T follicular helper cell (primary cell): ENCODE results near the gene DMBX1.

Experiments
- DNase-seq: peaks from one replicate; pipeline ENCODE4 v3.0.0-alpha.2; 2020; ENCODE audit warnings: low read depth

Gene DMBX1

GRCh38 chr1:46506470-46507219 lies 17.0 kb downstream of the DMBX1 start:
- DNase-seq, result no peak

GRCh38 chr1:46508757-46509156 lies 19.1 kb downstream of the DMBX1 start:
- no peak for DNase-seq

DNA sequence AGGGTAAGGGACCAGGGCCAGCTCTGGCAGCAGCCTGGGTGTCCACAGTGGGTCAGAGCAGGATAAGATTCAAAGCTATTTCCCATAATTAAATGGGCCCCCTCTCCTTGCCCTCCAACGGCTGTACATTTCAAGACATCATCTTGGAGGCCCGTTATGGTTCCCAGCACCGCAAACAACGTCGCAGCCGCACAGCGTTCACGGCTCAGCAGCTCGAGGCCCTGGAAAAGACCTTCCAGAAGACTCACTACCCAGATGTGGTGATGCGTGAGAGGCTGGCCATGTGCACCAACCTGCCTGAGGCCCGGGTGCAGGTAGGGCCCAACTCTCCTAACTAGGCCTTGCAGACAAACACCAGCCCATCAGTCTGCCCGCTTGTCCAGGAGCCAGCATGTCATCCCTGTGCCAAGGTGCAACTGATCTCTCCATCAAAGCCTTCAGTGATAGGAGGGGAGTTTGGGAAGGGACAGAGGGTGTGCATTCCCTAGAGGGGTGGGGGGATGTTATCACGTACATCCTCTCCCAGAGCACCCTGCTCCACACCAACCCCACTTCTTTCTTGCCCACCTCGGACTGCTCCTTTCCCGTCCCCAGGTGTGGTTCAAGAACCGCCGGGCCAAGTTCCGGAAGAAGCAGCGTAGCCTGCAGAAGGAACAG lies 20.8 kb downstream of the DMBX1 start:
- DNase-seq, result no peak

- no peak for DNase-seq
Measured at GRCh38 chr1:46510998-46511365, 21.3 kb downstream of the DMBX1 start.

DNA sequence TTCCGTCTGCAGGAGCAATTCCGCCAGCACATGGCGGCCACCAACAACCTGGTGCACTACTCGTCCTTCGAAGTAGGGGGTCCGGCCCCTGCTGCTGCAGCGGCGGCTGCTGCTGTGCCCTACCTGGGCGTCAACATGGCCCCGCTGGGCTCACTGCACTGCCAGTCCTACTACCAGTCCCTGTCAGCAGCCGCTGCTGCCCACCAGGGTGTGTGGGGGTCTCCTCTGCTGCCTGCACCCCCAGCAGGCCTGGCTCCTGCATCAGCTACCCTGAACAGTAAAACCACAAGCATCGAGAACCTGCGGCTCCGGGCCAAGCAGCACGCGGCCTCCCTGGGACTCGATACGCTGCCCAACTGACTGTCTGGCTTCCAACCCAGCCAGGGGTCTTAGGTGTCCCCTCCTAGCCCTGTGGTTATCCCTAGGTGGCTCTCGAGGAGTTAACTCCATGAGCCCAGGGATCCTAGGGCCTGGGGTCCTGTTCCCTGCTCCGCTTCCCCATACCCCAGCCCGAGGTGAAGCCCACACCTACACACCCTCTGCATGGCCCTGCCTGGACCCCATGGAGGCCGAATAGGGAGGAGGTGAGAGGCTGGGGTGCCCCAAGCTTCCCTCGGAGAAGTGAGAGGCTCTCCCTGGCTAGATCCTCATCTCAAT lies 22.6 kb downstream of the DMBX1 start:
- DNase-seq, result no peak

- no peak for DNase-seq
Measured at GRCh38 chr1:46512792-46513190, 23.2 kb downstream of the DMBX1 start.

DNA sequence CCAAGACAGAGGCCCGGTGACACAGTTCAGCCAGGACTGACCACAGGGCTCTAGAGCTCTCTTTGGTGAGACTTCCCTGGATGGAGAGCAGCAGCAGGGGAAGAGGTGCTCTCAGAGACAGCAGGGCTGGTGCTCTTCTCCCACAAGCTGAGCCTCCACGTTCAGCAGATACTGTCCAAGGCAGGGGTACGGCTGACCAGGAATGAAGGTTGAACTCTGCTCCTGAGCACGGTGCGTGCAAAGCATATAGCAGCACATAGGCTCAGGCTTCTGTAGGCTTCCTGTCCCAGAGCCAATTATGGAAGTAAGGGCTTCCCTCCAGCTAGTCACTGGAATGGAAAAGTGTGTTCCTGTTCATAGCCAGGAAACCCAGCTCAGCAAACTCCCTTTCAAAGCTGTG lies 23.9 kb downstream of the DMBX1 start:
- DNase-seq, result no peak

- DNase-seq, result no peak
Measured at GRCh38 chr1:46515576-46515975, 25.9 kb downstream of the DMBX1 start.

DNA sequence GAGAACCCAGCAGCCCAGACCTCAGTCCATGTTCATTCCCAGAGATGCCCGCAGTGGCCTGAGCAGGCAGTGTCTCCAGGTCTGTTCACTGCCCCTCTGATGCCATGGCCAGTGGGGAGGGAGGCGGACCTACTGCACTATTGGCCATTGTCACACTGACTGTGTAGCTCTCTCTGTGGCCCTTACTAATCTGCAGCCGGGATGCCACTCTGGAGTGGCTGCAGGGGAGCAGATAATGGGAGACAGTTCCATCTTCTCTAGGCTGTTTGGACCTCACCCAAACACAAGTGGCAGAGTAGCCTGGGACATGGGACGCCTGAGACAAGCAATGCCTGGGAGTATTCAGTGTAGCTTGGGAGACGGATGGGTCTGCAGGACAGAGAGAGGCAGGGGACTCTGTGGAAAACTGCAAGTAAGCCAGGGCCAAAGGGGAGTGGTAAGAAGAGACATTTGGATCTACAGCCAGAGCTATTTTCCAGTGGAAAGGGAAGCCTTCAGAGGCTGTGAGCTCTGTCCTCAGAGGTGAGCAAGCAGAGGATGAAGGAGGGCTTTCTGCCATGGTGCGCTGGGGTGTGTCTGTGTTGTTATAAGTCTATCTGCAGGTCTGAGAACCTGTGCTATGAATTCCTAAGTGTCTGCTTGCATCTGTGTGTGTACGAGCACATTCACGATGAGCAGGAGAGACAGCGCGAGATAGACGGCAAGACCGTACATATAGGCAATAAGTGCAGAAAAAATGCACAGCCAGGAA lies 26.7 kb downstream of the DMBX1 start:
- no peak for DNase-seq

DNA sequence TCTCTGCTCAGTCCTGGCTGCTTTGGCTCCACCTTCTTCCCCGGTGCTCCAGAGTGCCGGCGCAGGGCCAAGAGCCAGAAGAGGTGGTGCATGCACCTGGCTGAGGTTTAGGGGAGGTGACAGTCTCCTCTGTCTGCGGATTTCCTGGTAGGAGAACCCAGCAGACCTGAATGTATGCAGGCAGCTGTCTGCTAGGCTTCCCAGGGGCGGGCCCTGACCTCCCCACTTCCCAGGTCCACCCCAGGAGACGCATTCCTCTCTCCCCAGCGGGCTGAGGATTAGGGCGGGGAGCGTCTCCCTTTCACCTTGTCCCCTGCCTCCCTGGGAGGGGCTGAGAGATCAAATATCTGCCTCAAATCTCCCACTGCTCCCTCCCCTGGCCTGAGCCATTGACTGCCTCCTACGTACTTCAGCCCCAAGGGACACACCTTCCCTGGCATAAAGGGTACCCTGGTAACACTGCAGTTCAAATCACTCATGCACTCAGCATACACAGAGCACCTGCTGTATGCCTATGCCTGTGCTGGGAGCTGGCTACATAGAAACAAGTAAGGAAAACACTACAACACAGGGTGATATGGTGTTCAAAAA lies 27.5 kb downstream of the DMBX1 start:
- DNase-seq, result no peak

DNA sequence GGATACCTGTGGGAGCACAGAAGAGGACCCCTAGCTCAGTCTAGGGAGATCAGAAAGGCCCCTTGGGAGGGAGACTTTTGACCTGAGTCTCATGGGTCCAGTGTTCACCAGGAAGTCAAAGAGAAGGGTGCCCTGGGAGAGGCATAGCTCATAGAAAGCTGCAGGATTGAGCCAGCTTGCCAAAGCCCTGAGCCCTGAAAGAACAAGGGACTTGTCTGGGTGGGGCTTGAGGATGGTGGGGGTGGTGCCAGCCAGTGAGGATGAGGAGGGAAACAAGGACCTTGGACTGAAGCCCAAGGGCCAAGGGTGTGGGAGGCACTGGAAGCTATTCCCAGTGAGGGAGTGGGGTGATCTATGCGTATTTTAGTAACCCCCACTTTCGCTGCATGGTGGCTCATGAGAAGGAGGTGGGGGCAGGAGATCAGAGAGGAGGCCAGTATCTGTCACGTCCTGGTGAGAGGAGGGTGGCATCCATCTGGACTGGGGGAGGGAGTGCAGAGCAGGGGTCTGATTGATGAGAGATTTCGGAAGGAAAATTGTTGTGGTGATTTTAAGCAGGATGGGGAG lies 28.4 kb downstream of the DMBX1 start:
- DNase-seq, result no peak

- DNase-seq, result no peak
Measured at GRCh38 chr1:46519209-46519608, 29.6 kb downstream of the DMBX1 start.

GRCh38 chr1:46520063-46520911 lies 30.7 kb downstream of the DMBX1 start:
- DNase-seq, result no peak

DNA sequence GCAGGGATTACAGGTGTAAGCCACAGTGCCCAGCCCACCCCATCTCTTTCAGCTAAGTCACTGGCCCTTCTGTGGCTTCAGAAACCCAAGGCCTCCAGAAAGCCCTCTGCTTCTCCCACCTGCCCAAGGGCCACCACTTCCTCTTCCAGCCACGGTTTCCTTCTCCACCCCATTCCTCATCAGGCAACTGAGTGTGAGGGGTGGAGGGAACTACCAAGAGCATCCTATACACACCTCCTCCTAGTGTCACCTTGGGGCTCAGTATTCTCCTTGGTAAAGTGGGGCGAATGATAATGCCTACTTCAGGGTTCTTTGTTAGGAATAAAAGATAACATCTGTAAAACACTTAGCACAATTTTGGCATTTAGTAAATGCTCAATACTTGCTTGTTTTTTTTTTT lies 31.8 kb downstream of the DMBX1 start:
- no peak for DNase-seq

GRCh38 chr1:46522184-46522968 lies 32.7 kb downstream of the DMBX1 start:
- no peak for DNase-seq

DNA sequence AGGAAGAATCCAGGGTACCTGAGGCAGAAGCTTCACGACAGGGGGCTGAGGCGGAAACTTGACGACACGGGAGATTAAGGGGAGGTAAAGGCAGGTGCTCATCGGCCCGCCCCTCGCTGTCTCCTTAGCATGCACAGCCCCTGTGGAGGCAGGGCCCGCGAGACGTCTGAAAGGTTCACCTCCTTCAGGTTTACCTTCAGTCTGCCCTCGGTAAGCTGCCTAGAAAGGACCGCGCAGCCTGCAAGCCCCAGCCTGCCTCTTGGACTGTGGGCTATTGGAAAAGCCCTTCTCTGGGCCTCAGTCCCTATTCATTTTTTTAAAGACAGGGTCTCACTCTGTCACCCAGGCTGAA lies 33.3 kb downstream of the DMBX1 start:
- no peak for DNase-seq

DNA sequence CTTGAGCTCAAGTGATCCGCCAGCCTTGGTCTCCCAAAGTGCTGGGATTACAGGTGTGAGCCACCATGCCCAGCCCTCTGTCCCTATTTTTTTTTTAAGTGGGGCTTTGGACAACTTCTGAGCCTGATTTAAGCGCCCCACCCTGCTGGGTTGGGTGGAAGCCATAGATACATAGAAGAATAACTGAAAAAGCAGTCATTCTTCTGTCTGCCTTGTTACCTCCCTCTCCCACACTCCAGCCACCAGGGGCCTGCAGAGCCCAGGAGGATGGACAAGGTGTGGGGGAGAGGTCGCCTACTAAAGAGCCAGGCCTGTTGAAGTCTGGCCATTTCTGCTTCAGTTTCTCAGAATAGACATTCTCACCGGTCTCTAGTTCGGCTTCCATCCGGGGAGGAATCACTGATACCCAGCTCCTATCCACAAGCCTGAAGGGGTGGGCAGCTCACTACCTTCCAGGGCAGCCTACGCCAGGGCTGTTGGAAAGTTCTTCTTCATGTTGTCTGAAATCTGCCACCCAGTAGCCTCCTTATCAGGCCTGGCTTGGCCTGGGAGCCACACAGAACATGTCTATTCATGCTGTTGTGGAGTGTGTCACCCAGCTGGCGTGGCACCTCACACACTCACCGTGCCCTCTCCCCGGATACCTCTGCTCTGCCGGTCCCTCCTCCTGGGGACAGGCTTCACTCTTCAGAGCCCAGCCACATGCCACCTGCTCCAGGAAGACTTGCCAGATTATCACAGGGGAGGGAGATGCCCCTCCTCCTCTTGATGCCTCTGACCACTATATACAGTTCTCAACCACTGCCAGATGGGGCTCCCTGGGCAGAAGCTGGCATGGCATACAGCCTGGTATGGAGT lies 34.1 kb downstream of the DMBX1 start:
- no peak for DNase-seq

DNA sequence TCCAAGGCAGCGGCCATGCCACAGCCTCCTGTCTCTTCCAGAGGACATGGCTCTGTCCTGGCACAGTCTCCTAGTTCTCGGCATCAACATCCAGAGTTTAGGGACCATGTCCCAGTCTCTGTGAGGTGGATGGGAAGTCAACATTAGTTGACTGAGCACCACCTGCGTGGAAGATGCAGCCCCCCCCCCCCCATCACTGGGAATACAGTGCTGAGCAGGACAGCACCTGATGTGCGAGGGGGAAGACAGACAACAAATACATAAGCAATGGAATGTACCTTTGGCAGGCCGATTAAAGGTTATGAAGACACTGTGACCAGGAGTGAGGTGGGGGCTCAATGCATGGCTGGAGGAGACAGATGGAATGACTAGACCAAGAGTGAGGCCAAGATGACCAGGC lies 35.2 kb downstream of the DMBX1 start:
- no peak for DNase-seq
